NOMO-1 treated with DMSO at 0.1 percent for 48 hours (cell line): Measurements from ENCODE around the gene WNK4.

Experiments used
- DNase-seq: peaks from one replicate; lab custom pipeline; 2025; ENCODE audit not compliant: unreplicated experiment; lab: John Stamatoyannopoulos, UW

The WNK4 gene

GRCh38 chr17:42796066-42796758, 15.8 kb downstream of the WNK4 start:
- DNase-seq, result no peak

- no peak for DNase-seq
Observed at GRCh38 chr17:42797067-42798007, 16.9 kb downstream of the WNK4 start.

- DNase-seq, result no peak
Observed at GRCh38 chr17:42798011-42798382, 17.6 kb downstream of the WNK4 start.

- peak; percentile 74 for DNase-seq
Observed at GRCh38 chr17:42798383-42799380, 18.3 kb downstream of the WNK4 start, which contains the start of the genes CNTD1 and COA3. CNTD1 (plus strand) TSS chr17:42798861; CDS start chr17:42799068, 207 bp downstream. COA3 (minus strand) TSS chr17:42798704; CDS start chr17:42798681, 23 bp downstream.

GRCh38 chr17:42803074-42803883, 22.9 kb downstream of the WNK4 start:
- no peak for DNase-seq

- DNase-seq, result no peak
Observed at GRCh38 chr17:42804918-42805367, 24.5 kb downstream of the WNK4 start.

GRCh38 chr17:42806249-42806648, 25.8 kb downstream of the WNK4 start:
- DNase-seq, result no peak

- DNase-seq, result no peak
Observed at GRCh38 chr17:42809250-42809649, 28.8 kb downstream of the WNK4 start.

- no peak for DNase-seq
Observed at GRCh38 chr17:42814633-42815399, 34.4 kb downstream of the WNK4 start.

GRCh38 chr17:42817866-42818265, 37.5 kb downstream of the WNK4 start:
- no peak for DNase-seq

GRCh38 chr17:42818379-42818778, 38.0 kb downstream of the WNK4 start:
- DNase-seq, result no peak

- peak; percentile 49 for DNase-seq
Observed at GRCh38 chr17:42819939-42820535, 39.6 kb downstream of the WNK4 start.

GRCh38 chr17:42821176-42821575, 40.8 kb downstream of the WNK4 start:
- no peak for DNase-seq

- DNase-seq, result no peak
Observed at GRCh38 chr17:42827472-42827871, 47.1 kb downstream of the WNK4 start.

- no peak for DNase-seq
Observed at GRCh38 chr17:42830971-42831370, 50.6 kb downstream of the WNK4 start.

- DNase-seq, result no peak
Observed at GRCh38 chr17:42832213-42832933, 52.0 kb downstream of the WNK4 start.

GRCh38 chr17:42832934-42833766, 52.7 kb downstream of the WNK4 start, which contains the start of gene PSME3:
PSME3 (plus strand) TSS chr17:42833397; CDS start chr17:42833632, 235 bp downstream.
- peak; percentile 86 for DNase-seq
